ENCODE measurements around the gene RPS6KA4. TPM values are rescaled to one million over a fixed set of nuclear protein-coding genes. Genes with fewer than 3 reads are reported as not detected.

The RPS6KA4 gene
- total RNA-seq, 1 donor = 35.8 TPM

DNA sequence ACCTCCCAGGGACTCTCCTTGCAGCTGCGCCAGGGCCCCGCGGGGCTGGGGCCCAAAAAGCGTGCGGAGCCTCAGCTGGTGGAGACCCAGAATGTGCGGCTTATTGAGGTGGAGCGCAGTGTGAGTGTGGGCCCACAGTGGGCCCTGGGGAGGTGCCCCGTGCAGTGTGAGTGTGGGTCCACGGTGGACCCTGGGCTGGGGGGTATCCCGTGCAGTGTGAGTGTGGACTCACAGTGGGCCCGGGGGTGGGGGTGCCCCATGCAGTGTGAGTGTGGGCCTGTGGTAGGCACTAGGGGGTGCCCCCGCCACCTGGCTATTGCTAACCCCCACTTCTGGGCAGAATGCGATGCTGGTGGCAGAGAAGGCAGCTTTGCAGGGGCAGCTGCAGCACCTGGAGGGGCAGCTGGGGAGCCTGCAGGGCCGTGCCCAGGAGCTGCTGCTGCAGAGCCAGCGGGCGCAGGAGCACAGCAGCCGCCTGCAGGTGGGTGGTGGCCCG, 7.8 kb upstream of the RPS6KA4 start:
- no peak overlapping the region for H3K4me3 ChIP-seq (ENCODE audit: low read depth, low read length)
- TF ChIP-seq, protein P1, sequence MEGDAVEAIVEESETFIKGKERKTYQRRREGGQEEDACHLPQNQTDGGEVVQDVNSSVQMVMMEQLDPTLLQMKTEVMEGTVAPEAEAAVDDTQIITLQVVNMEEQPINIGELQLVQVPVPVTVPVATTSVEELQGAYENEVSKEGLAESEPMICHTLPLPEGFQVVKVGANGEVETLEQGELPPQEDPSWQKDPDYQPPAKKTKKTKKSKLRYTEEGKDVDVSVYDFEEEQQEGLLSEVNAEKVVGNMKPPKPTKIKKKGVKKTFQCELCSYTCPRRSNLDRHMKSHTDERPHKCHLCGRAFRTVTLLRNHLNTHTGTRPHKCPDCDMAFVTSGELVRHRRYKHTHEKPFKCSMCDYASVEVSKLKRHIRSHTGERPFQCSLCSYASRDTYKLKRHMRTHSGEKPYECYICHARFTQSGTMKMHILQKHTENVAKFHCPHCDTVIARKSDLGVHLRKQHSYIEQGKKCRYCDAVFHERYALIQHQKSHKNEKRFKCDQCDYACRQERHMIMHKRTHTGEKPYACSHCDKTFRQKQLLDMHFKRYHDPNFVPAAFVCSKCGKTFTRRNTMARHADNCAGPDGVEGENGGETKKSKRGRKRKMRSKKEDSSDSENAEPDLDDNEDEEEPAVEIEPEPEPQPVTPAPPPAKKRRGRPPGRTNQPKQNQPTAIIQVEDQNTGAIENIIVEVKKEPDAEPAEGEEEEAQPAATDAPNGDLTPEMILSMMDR (IDR thresholded peaks at IDR 0.05; ENCODE audit: insufficient read depth, low read depth, low read length) = no peak
- DNase-seq (ENCODE audit: low read depth) = no peak

DNA sequence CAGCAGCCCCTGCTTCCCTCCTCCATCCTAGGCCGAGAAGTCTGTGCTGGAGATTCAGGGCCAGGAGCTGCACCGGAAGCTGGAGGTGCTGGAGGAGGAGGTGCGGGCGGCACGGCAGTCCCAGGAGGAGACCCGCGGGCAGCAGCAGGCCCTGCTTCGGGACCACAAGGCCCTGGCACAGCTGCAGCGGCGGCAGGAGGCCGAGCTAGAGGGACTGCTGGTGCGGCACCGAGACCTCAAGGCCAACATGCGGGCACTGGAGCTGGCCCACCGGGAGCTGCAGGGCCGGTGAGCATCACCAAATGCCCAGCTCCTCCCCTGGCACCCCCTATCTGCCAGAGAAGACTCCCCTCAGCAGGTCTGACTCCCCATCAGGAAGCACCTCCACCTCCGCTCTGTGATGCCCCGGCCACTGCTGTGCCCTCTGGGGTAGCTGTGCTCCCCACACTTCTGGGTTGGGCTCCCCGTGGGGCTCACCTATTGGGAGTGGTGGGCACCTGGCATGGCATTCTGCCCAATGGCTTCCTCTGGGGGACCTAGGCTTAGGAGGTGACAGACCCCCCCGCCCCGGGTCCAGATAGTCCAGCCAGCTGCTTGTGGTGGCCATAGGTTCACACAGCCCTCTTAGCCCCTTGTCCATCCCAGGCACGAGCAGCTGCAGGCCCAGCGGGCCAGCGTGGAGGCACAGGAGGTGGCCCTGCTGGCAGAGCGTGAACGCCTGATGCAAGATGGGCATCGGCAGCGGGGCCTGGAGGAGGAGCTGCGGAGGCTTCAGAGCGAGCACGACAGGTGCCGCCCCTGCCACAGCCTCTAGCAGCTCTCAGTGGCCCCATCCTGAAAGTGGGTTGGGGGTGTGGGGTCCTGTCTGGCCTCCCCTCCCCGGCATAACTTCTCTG, 6.6 kb upstream of the RPS6KA4 start:
- TF ChIP-seq, protein P1 (IDR thresholded peaks at IDR 0.05; ENCODE audit: insufficient read depth, low read depth, low read length) = no peak
- no peak for DNase-seq (ENCODE audit: low read depth)

DNA sequence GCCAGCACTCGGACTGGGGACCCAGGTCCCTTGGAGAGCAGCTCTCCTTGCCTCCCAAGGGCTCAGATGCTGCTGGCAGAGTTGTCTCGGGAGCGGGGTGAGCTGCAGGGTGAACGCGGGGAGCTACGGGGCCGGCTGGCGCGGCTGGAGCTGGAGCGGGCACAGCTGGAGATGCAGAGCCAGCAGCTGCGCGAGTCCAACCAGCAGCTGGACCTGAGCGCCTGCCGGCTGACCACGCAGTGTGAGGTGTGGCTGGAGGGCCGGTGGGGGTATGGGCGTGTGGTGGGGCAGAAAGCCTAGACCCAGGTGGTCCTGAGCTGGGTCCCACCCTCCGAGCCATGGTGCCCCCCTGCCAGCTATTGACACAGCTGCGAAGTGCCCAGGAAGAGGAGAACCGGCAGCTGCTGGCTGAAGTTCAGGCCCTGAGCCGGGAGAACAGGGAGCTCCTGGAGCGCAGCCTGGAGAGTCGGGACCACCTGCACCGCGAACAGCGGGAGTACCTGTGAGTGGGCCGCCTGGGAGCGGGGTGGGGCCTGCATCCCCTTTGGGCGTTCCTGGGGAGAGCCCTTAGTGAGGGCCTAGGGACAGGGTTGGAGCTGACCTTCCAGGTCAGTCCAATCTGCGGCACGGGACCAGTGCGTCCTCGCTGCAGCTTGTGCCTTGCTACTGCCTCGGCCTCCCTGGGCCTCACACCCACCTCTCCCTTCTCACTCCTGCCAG, 5.8 kb upstream of the RPS6KA4 start:
- TF ChIP-seq, protein P1 (IDR thresholded peaks at IDR 0.05; ENCODE audit: insufficient read depth, low read depth, low read length) = no peak

More for the DNA sequence above, 6.6 kb upstream of the RPS6KA4 start:
- no peak overlapping the region for H3K4me3 ChIP-seq (ENCODE audit: low read depth, low read length)

GRCh38 chr11:64353715-64354506, 5.1 kb upstream of the RPS6KA4 start:
- TF ChIP-seq, protein P1 (IDR thresholded peaks at IDR 0.05; ENCODE audit: insufficient read depth, low read depth, low read length) = no peak
- H3K4me3 ChIP-seq (ENCODE audit: low read depth, low read length) = no peak overlapping the region
- no peak for DNase-seq (ENCODE audit: low read depth)

More for the DNA sequence above, 5.8 kb upstream of the RPS6KA4 start:
- H3K4me3 ChIP-seq (ENCODE audit: low read depth, low read length) = no peak overlapping the region
- DNase-seq (ENCODE audit: low read depth) = no peak

GRCh38 chr11:64355078-64355940, 3.7 kb upstream of the RPS6KA4 start:
- peak overlapping the region; percentile 48 for H3K4me3 ChIP-seq (ENCODE audit: low read depth, low read length)
- DNase-seq (ENCODE audit: low read depth) = peak; percentile 83
- TF ChIP-seq, protein P1 (IDR thresholded peaks at IDR 0.05; ENCODE audit: insufficient read depth, low read depth, low read length) = peak; percentile 91
